Activated CD8-positive, alpha-beta memory T cell treated with anti-CD3 and anti-CD28 coated beads, Interleukin-2, amount 50 U/mL, for 1 hour (primary cell): Measurements from ENCODE around the gene MUC13.

Experiments
- DNase-seq: peaks from one replicate; pipeline ENCODE4 v3.0.0-alpha.2; 2020; ENCODE audit errors: extremely low read depth

MUC13 gene

DNA sequence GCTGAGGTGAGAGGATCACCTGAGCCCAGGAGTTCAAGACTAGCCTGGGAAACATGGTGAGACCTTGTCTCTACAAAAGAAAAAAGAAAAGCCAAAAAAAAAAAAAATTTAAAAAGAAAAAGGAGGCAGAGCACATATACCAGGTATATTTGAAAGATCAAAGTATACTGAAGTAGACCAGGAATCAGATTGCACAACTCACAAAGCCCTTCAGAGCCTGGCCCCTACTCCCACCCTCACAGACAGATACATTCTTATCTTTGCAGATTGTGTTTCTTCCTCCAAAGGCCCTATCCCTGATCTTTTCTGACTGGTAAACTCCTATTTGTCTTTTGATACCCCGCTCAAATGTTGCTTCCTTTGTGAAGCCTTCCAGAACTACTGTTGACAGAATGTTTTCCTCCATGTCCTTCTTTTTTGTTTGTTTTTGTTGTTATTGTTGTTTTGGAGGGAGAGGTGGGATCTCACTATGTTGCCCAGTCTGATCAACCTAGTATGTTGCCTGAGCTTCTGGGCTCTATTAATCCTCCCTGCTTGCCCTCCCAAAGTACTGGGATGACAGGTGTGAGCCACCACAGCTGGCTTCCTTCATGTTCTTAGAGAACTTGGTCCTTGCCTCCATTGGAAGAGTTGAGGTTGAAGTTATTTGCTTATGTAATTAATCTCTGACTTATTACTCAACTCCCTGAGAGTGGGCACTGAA lies 37.6 kb downstream of the MUC13 start:
- no peak for DNase-seq

DNA sequence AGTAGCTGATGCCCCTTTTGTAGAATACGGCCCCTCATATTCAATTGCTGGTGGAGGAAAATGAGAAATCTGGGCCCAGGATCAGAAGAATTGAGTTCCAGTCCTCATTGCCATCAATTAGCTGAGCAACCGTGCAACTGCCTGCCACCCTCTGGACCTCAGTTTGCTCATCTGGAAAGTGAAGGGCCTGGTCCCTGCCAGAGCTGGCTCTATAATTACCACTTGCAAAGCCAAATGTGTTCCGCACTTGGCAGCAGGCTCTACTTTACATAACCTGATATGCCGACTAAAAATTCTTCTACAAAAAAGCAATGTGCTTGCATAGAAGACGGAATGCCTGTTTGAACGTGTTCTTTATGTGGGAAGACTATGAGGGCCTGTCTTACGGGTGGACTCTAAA lies 38.8 kb downstream of the MUC13 start:
- DNase-seq, result no peak

DNA sequence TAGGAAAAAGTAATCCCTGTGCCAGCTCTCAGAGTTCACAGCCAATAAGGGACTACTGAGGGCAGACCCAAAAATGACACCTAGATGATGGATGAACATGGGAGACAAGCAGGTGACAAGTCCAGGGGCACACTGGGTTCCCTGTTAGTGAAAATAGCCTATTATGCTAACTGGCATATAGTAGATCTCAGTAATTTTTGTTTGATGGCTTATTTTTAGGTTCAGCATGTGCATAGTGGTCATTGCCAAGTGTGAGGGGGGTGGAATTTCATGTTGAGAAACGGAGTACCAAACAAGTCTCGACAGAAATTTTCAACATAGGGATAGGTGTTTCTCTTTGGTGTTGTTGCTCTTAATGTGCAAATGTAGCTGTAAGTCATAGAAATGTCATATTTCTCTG lies 41.0 kb downstream of the MUC13 start:
- DNase-seq, result no peak

DNA sequence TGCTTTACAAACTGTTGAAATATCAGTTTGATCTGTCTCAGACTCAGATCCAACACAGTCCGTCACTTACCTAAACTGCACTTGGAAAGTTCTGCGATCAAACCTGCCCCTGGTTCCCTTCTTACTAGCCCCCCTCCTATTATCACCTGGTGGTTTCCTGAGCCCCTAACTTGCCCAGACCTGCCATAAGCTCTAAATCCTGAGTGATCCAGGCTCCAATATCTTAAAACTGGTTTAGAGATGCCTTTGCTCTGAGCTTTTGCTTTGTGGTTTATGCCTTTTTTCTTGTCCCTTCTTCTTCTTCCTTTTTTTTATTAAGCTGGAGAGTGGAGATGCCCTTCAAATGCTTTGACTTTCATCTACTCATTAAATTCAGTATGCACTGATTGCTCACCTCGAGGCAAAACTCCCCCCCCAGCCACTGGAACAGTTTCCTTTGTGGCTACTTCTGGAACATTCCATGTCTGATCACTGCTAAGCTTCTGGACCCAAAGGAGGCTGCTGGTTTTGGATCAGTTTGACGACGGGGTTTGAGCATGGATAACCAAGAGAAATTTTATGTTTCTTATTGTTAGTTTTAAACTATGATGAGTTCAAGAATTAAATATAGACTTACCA lies 43.9 kb downstream of the MUC13 start:
- DNase-seq, result no peak

DNA sequence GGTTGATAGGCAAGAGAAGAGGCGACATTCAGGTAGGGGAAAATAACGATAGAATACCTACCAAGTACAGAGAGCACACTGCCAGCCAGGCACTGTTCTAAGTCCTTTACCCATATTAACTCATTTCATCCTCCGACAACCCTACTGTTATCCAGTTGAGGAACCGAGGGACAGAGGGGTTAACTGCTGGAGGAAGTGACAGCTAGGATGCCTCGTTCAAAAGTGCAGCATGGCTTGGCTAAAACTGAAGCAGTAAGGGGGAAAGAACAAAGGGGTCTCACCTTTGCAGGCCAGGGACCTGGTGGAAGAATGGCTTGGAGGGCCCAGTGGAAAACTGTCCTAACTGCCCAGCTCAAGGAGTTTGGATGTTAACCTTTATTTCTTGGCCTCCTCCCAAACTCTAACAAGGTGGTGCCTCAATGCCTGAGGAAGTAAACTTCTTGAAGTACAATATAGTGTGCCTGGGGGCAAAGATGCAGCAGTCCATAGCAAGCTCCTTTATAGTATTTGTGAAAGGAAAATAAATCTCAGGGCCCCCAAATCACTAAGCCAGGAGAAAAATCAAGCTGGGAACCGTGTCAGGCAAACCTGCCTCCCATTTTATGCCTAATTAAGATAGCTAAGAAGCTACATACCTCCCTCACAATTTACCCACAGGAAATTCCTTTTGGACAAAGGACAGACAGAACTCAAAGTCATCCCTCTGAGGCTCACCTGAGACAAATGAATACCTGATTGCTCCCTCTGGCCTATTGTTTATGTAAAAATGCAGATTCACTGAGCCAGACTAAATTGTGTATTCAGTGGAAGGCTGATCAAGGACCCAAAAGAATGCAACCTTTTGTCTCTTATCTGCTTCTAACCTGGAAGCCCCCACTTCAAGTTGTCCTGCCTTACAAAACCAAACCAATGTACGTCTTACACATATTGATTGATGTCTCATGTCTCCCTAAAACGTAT lies 45.8 kb downstream of the MUC13 start:
- no peak for DNase-seq

DNA sequence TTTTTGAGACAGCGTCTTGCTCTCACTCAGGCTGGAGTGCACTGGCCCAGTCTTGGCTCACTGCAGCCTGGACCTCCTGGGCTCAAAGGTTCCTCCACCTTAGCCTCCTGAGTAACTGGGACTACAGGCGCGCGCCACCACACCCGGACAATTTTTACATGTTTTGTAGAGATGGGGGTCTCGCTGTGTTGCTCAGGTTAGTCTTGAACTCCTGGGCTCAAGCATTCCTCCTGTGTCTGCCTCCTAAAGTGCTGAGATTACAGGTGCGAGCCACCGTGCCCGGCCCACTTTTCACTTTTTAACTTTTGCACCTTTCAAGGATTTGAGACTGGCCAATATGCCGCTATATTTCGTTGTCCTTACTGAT lies 46.6 kb downstream of the MUC13 start:
- no peak for DNase-seq

DNA sequence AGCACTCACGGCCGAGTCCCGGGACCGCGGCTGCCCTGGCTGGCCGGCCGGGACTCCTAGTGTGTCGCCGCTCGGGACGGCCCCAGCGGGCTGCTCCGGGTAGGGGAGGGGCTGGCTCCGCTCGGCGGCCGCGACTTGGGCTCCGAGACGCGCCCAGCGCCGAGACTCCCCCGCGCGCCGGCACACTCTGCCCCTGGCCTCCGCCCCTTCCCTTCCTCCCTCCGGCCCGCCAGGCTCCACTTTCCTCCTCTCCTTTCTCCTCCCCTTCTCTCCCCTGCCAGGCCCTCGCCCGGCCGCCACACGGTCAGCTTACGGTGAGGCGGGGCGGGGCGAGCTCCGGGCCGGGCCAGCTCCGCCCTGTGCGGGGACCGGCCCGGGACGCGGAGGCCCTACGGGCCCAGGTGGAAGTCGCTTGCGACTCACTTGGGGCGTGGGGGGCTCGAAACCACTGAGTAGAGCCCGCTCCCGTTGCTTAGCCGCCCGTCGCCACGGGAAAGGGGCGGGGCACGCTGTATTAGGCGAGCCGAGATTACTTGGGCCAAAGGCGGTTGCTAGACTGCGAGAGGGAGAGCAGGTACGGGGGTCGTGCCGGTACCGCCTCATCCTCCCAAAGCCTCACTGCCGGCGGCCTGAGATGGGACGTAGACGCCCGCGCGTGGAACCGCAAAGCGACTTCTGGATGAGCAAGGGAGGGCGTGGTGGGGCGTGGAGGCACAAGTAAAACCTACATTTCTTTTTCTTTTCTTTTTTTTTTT lies 47.2 kb downstream of the MUC13 start, which contains the start of gene ITGB5:
TSS of gene ITGB5 (minus strand) at position 189 of the 755 bp plus-strand sequence. CDS start 365 bp downstream, outside the sequence.
- no peak for DNase-seq

DNA sequence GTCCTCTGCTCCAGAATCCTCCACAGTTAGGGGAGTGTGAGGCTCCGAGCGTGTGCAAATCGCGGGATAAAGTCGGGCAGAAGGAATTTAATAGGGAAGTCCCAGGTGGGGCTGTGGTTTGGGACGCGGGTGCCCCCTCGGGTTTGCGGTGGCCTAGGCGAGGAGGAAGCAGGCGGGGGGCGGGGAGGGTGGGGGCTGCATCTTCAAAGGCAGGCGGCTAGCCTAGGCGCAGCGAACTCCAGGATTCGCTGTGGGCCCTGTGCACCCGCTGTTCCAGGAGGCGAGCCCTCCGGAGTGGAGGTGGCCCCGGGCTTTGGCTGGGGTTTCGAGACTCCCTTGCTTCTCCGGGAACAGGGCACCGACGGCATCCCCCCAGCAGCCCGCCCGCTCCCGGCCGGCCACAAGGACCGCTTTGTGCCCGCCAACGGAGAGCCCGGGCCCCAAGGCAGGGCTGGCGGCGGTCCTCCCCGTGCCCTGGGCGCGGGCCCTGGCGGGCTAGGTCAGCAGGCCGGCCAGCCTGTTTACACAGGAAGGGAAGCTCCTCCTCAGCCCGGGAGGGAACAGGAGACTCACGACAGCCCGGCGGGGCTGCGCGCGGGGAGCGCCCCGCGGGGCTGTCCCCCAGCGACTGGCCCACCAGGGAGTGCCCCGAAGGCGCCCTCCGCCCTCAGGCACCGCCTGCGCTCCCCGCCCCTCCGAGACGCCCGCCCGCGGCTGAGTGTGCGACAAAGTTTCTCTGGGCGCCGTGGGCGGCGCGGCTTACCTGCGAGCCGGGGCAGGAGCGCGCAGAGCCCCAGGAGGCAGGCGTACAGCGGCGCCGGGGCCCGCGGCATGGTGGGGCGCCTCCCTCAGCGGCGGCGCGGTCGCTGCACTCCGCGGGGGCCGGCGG lies 48.1 kb downstream of the MUC13 start:
- no peak for DNase-seq

DNA sequence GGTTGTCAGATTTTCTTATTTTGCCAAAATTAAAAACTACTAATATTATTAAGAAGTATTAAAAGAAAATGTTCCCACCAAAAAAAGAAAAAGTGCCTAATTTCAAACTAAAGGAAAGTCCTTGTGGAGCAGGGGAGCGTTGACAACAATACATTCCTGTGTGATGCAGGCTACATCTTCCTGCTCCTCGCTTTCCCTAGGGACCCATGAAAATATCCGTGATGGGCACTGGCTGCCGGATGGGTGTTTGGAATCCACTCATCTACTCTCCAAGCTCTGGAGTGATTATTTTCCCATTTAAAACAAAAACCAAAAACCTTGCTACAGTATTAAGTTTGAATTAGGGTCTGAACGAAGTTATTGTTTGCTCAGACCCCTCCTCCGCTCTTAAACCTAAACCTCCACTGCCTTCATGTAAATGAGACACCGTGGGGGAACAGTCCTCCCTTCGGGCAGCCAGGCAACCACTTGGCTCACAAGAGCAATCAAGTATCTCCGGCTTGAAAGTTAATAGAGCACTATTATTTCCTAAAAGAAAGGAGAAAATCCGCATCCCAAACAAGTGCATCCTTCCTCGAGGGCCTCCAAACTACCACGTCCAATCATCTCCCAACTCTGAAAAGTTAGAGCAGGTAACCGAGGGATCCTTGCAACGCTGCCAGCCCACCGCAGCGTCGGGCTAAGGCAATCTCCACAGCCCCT lies 48.9 kb downstream of the MUC13 start:
- no peak for DNase-seq

DNA sequence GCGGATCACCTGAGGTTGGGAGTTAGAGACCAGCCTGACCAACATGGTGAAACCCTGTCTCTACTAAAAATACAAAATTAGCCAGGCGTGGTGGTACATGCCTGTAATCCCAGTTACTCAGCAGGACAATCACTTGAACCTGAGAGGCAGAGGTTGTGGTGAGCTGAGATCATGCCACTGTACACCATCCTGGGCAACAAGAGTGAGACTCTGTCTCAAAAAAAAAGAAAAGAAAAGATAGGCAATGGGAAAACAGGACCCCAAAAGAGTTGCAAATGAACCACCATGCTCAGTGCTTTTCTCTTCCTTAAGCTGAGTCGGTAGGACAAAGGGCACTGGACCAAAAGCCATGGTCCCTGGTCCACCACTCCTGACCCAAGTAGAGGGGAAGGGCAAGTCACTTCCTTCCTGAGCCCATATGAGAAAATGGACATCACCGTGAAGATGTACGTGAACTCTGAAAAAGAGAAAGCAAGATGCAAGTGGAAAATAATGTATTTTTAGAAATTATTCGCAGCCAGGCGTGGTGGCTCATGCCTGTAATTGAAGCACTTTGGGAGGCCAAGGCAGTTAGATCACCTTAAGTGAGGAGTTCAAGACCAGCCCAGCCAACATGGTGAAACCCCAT lies 50.0 kb downstream of the MUC13 start:
- DNase-seq, result no peak

DNA sequence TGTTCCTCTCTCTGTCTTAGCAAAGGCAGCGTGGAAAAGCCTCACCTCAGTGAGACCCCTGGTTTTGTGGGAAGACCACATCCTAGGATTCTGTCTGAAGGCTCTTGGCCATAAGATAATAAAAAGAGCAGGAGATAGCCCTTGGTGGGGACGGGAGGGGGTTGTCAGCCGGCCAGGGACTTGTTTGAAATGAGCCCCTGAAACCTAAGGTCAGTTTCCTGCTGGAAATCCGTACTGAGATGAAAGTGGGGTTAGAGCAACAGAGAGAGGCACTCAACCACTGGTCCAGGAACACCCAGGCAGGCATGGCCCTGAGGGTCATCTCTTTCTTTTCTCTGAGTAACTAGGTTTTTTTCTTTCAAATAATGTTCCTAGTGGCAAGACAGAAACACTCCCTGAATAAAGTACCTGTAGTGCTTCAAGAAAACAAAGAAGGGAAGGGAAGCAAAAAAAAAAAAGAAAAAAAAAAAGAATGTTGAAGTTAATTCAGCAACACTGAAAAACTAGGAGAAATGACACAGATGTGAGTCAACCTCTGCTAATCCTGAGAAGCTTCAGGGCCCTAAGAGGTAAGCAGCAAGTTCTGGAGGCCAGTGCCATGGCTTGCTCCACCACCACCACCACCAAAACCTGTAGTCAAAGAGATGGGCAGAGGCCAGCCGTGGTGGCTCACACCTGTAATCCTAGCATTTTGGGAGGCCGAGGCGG lies 50.6 kb downstream of the MUC13 start:
- no peak for DNase-seq

DNA sequence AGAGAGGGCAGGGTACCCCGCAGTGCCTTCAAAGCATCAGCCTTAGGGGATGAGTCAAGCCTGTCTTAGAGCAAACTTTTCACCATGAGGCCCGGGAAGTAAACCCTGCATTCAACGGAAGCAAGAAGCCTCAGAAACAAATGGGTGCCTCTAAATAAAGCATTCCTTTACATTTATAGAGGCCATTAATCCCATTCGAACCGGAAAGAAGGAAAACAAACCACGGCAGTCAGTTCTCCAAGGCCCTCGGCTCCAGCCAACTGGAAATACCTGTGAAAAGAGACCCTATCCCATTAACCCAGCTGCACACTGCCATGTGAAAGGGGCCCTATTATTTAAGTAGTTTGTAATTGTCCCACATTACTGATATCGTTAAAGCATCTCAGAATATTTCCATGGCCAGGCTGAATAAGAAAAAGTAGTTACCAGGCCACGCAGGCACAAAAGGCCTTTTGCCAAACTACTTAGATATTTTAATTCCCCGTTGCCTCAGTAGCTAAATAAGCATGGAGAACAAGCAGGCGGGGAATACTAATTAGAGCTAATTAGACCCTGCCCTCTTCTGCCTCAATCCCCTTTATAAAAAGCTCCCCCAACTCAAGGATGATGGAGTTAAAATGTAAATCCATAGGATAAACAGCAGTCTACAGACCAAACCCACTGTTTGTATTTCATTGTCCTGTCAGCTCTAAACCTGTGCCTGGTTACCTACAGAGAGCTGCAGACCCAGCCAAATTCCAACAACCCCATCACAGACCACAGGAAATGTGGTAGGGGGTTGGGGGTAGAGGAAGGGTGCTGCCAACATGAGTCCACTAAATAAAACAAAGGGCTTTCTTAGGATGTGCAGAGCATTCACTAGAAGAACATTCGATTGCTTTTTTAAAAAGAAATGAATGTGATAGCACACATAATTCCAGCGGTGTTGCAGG lies 51.5 kb downstream of the MUC13 start:
- DNase-seq, result no peak

DNA sequence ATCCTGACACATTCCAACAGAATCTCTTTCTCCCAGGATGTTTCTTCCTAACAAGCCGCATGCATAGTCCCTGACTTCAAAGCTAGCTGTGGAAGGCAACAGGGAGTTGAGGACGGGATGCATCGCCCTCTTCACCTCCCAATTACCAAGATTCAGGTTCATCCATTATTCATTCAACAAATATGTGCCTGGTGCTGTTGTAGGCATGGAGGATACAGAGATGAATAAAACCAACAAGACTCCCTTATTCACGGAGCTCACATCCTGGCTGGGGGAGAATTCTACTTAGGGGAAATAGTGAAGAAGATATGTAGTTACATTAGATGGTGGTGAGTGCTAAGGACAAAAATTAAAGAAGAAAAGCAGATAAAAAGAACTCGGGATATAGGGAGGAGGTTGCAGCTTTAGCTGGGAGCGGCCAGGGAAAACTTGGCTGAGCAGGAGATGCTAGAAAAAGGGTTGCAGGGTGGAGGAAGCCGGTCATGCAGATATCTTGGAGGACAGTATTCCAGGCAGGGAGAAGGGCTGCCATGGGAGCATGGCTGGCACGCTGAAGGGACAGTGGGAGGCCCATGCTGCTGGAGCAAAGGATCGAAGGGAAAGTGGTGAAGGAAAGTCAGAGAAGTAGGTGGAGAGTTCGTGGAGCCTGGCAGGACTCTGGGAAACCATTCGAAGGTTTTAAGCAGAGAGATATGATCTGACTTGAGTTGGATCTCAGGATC lies 52.4 kb downstream of the MUC13 start:
- DNase-seq, result no peak

DNA sequence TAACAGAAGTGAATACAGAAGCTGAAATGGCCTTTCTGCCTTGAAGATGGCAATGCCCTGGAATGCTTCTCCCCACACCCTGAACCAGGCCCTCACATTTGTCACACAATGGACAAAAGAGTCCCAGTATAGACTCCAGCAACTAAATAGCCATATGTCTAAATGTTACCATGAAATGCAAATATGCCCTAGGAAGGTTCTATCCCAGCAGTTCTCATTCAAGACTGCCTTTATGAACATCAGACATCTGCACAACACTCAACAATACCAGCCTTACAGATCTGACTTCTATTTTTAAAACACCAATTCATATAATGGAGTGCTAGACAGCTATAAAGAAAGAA lies 55.2 kb downstream of the MUC13 start:
- no peak for DNase-seq

DNA sequence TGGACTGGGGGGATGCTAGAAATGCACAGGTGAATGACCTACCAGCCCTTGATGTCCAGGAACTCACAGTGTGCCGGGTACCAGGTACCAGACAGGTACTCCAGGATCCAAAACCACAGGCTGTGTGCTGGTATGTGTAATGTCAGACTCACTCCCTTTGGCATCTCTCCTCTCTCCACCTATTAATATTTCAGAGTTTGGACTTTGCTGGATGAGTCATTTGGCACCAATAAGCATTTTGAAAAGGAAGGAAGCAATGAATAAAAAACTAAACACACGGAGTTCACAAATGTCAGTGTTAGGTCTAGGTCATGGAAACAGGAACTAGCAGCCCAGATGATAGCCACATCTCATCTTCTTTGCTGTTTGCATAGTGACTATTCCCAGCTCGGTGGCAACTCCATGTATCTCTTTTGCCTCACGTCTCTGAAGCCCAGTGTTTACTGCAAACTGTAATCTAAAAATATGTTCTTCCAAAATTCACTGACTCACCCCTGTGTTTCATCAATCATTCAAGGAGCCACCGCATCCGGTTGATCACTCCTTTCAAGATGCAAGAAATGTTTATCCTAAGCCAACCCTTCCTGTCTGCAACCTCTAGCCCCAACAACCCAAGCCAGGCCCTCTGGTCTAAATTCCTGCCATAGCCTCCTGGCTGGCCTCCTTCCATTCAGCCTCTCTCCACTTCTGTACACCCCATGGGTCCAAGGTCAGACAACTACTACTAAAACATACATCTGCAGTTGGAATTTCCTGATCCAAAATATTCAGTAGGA lies 55.8 kb downstream of the MUC13 start:
- DNase-seq, result no peak

DNA sequence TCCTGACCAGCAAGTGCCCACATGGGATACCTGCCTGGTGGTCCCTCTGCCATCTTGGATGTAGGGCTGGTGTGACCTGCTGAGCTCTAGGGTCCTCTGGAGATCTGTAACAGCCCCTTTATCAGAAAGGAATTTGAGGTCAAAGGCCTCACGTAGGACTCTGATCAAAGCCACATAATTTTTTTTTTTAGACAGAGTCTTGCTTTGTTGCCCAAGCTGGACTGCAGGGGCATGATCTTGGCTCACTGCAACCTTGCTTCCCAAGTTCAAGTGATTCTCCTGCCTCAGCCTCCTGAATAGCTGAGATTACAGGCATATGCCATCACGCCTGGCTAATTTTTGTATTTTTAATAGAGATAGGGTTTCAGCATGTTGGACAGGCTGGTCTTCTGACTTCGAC lies 56.9 kb downstream of the MUC13 start:
- no peak for DNase-seq
